ENCODE results near the gene PADI4. TPM values are rescaled to one million over a fixed set of nuclear protein-coding genes. Genes with fewer than 3 reads are reported as not detected.

PADI4 gene
- total and polyA plus RNA-seq, 2 of the 8 experiments (the other 6 are each of a cell fraction or from before 2014, with no cell fraction given) = 0.29 TPM; not detected in 1

- TF ChIP-seq CBX8 (IDR thresholded peaks at IDR 0.05; ENCODE audit: borderline replicate concordance, low read depth, low read length) = no peak
- TF ChIP-seq TAF7 (optimal IDR thresholded peaks at IDR 0.05; ENCODE audit: borderline replicate concordance, low read depth, low read length) = no peak
- TF ChIP-seq RFX5 (IDR thresholded peaks at IDR 0.05; ENCODE audit: borderline replicate concordance, low read depth, low read length) = no peak
- TF ChIP-seq SRF (IDR thresholded peaks at IDR 0.05; ENCODE audit: low read depth, low read length) = no peak
- TF ChIP-seq TAF1 (IDR thresholded peaks at IDR 0.05; ENCODE audit: low read depth, low read length) = no peak
- TF ChIP-seq POLR2A (IDR thresholded peaks at IDR 0.05; ENCODE audit: control extremely low read depth in 1 of 2, low read depth in 2 of 2, low read length in 2 of 2) = no peak
- TF ChIP-seq RXRA (IDR thresholded peaks at IDR 0.05; ENCODE audit: insufficient read depth, low read depth, low read length) = no peak
These were observed 42.0 kb upstream of the PADI4 start (continued) for GRCh38 chr1:17265950-17266349.

Data from H1 (cell line).